HepG2 (cell line): ENCODE data around the gene HDLBP. TPM values are rescaled to one million over a fixed set of nuclear protein-coding genes. Genes with fewer than 3 reads are reported as not detected.

ENCODE experiments used
- AKAP8 ChIP-seq: sonication (generic); formaldehyde crosslinking; IDR thresholded peaks from 2 replicates; pipeline ENCODE4 v1.5.1; 2020; ENCODE audit warnings: mild to moderate bottlenecking, missing genetic modification reagents
- KAT7 ChIP-seq: IDR thresholded peaks from 2 replicates; pipeline ENCODE4 v1.6.1; 2018; ENCODE audit warnings: borderline replicate concordance, missing compliant biosample characterization
- KLF15 ChIP-seq: sonication (generic); formaldehyde crosslinking; IDR thresholded peaks from 2 replicates; pipeline ENCODE4 v1.8.1; 2023; ENCODE audit warnings: borderline replicate concordance, mild to moderate bottlenecking, inconsistent platforms, missing genetic modification reagents, mixed read lengths
- KMT2B ChIP-seq: IDR thresholded peaks from 2 replicates; pipeline ENCODE4 v1.6.1; 2016; ENCODE audit warnings: missing genetic modification reagents, missing compliant biosample characterization
- MAFG ChIP-seq: sonication (generic); formaldehyde crosslinking; IDR thresholded peaks from 2 replicates; pipeline ENCODE4 v1.5.1; 2020; ENCODE audit warnings: mild to moderate bottlenecking, missing genetic modification reagents
- MEF2D ChIP-seq: sonication (generic); formaldehyde crosslinking; IDR thresholded peaks from 2 replicates; pipeline ENCODE4 v1.5.1; 2020; ENCODE audit warnings: mild to moderate bottlenecking, missing genetic modification reagents
- NFATC3 ChIP-seq: sonication (generic); formaldehyde crosslinking; IDR thresholded peaks from 2 replicates; pipeline ENCODE4 v1.5.1; 2020; ENCODE audit warnings: mild to moderate bottlenecking, missing genetic modification reagents
- POLR2AphosphoS5 ChIP-seq: IDR thresholded peaks from 2 replicates; pipeline ENCODE4 v1.6.1; 2012; ENCODE audit warnings: low read depth, low read length
- RAD21 ChIP-seq: fragments of 450-650 bp; formaldehyde crosslinking; IDR thresholded peaks from 2 replicates; pipeline ENCODE4 v1.5.0; 2020; ENCODE audit warnings: mild to moderate bottlenecking
- RFX5 ChIP-seq: IDR thresholded peaks from 2 replicates; pipeline ENCODE4 v1.6.1; 2011; ENCODE audit warnings: low read depth, low read length, improper control_type of control experiment
- SAP130 ChIP-seq: IDR thresholded peaks from 2 replicates; pipeline ENCODE4 v1.6.1; 2016; ENCODE audit warnings: low read depth
- ZBTB20 ChIP-seq: sonication (generic); formaldehyde crosslinking; IDR thresholded peaks from 2 replicates; pipeline ENCODE4 v1.8.1; 2023; ENCODE audit warnings: missing genetic modification reagents, low read depth, mild to moderate bottlenecking, borderline replicate concordance
- ZNF101 ChIP-seq: sonication (generic); formaldehyde crosslinking; IDR thresholded peaks from 2 replicates; pipeline ENCODE4 v1.4.0; 2020; ENCODE audit warnings: mild to moderate bottlenecking, low read depth, missing genetic modification reagents, borderline replicate concordance
- ZNF20 ChIP-seq: sonication (generic); formaldehyde crosslinking; IDR thresholded peaks from 2 replicates; pipeline ENCODE4 v1.4.0; 2020; ENCODE audit warnings: mild to moderate bottlenecking, moderate library complexity, missing genetic modification reagents
- ZNF343 ChIP-seq: sonication (generic); formaldehyde crosslinking; IDR thresholded peaks from 2 replicates; pipeline ENCODE4 v1.4.0; 2020; ENCODE audit warnings: mild to moderate bottlenecking, missing genetic modification reagents
- ZNF543 ChIP-seq: sonication (generic); formaldehyde crosslinking; IDR thresholded peaks from 2 replicates; pipeline ENCODE4 v1.4.0; 2020; ENCODE audit warnings: mild to moderate bottlenecking, missing genetic modification reagents
- ZNF546 ChIP-seq: sonication (generic); formaldehyde crosslinking; conservative IDR thresholded peaks from 2 replicates; pipeline ENCODE4 v1.8.1; 2023; ENCODE audit warnings: mild to moderate bottlenecking, missing genetic modification reagents
- ZNF670 ChIP-seq: sonication (generic); formaldehyde crosslinking; IDR thresholded peaks from 2 replicates; pipeline ENCODE4 v1.8.0; 2022; ENCODE audit warnings: mild to moderate bottlenecking, missing genetic modification reagents, borderline replicate concordance
- ZNF720 ChIP-seq: sonication (generic); formaldehyde crosslinking; IDR thresholded peaks from 2 replicates; pipeline ENCODE4 v1.4.0; 2020; ENCODE audit warnings: missing genetic modification reagents
- ZNF768 ChIP-seq: sonication (generic); formaldehyde crosslinking; IDR thresholded peaks from 2 replicates; pipeline ENCODE4 v1.4.0; 2020; ENCODE audit warnings: missing genetic modification reagents
- ZSCAN20 ChIP-seq: sonication (generic); formaldehyde crosslinking; IDR thresholded peaks from 2 replicates; pipeline ENCODE4 v1.4.0; 2020; ENCODE audit warnings: missing genetic modification reagents, mild to moderate bottlenecking, borderline replicate concordance
- ZZZ3 ChIP-seq: sonication (generic); formaldehyde crosslinking; IDR thresholded peaks from 2 replicates; pipeline ENCODE4 v1.4.0; 2020; ENCODE audit warnings: missing genetic modification reagents, mild to moderate bottlenecking, borderline replicate concordance
- polyA plus RNA-seq, 8 experiments: library from polyadenylated mRNA; depleted of rRNA in 3 of 8; stranded (reverse) in 7 of 8; unstranded in 1 of 8; fragments of >200 nt; fragmentation: Illumina TruSeq in 4 of 8; extraction: Trizol in 4 of 8; gene quantifications; 2 replicates each; pipeline versions ENCODE4 v1.2.1 to v1.2.3, GENCODE V29; 2011 to 2016; ENCODE audit warnings: low read depth in 4 of 8, missing spikeins in 1 of 8, mixed read lengths in 1 of 8; ENCODE audit not compliant: insufficient read depth in 1 of 8
- total RNA-seq, 5 experiments: library from RNA; depleted of rRNA; stranded (reverse); fragments of >200 nt; fragmentation: Illumina TruSeq; extraction: Trizol; gene quantifications; 2 replicates each; pipeline ENCODE4 v1.2.3, GENCODE V29; 2016; ENCODE audit warnings: low read depth in 1 of 5
- TF ChIP-seq, protein P1 (sequence below): IDR thresholded peaks from 2 replicates; pipeline ENCODE4 v1.6.1; 2016; ENCODE audit warnings: control low read depth
- TF ChIP-seq, protein P2 (sequence below): sonication (generic); formaldehyde crosslinking; IDR thresholded peaks from 2 replicates; pipeline ENCODE4 v1.5.0; 2020; ENCODE audit warnings: mild to moderate bottlenecking, missing genetic modification reagents, borderline replicate concordance

The HDLBP gene
- total and polyA plus RNA-seq, 2 of the 13 experiments (the other 11 are each of a cell fraction or from before 2014, with no cell fraction given) = 464 to 707 TPM

DNA sequence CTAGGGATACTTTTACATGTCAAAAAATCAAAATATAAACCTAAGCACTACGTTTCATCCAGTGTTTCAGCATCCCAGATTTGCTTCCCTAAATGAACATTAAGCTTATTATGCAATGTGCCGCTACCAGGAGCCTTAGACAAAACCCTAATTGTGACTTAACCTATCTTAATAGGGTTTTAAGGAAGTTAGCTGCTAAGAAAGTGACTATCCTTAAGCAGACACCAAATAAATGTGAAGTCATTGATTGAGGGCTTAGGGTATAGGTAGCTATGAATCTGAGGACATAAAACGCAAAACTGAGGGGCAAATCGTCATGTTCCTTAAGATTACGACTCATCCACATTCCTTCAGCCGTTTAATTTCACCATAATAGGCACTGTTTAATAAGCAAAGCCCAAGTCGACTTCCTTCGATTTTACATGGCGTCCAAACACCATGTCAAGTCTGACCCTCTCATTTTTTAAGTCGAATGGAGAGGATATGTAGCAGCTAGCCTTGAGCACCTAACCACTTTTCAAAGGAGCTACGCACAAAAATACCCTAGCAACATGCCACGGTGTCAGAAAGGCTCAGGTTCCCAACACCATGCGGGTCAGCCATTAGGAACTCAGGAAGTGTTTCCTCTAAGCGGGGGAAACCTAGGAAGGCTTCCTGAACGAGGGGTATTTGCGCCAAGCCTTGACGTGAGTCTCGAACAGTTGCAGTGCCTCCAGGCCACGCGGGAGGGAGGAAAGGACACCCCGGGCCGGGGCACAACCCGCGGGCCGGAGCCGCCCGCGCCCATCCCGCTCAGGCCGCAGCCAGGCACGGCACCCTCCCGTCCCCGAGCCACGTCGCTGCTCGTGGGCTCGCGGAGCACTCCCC is 1.0 kb downstream of the HDLBP start (continued):
- TF ChIP-seq POLR2AphosphoS5 (peak; percentile 56), MEF2D (CRISPR knock-in tag) (no peak), RFX5 (peak; percentile 27; the same call in 1 of the 2 replicates), KAT7 (CRISPR knock-in tag) (peak; percentile 89; the same call in 1 of the 2 replicates), ZNF546 (no peak; the same call in 1 of the 2 replicates), KLF15 (CRISPR knock-in tag) (no peak), ZNF720 (CRISPR knock-in tag) (no peak), ZNF768 (peak; percentile 74; the same call in 1 of the 2 replicates), ZNF343 (CRISPR knock-in tag) (no peak), NFATC3 (CRISPR knock-in tag) (no peak), SAP130 (no peak), AKAP8 (CRISPR knock-in tag) (peak; percentile 97), ZNF101 (no peak), ZSCAN20 (no peak), MAFG (CRISPR knock-in tag) (no peak), ZNF20 (no peak), RAD21 (CRISPR knock-in tag) (peak; percentile 76), ZNF543 (CRISPR knock-in tag) (no peak), ZBTB20 (no peak; the same call in 1 of the 2 replicates), KMT2B (no peak), ZZZ3 (CRISPR knock-in tag) (no peak), ZNF670 (CRISPR knock-in tag) (no peak)
- TF ChIP-seq, protein P1, sequence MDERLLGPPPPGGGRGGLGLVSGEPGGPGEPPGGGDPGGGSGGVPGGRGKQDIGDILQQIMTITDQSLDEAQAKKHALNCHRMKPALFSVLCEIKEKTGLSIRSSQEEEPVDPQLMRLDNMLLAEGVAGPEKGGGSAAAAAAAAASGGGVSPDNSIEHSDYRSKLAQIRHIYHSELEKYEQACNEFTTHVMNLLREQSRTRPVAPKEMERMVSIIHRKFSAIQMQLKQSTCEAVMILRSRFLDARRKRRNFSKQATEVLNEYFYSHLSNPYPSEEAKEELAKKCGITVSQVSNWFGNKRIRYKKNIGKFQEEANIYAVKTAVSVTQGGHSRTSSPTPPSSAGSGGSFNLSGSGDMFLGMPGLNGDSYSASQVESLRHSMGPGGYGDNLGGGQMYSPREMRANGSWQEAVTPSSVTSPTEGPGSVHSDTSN = no peak
- TF ChIP-seq, protein P2, sequence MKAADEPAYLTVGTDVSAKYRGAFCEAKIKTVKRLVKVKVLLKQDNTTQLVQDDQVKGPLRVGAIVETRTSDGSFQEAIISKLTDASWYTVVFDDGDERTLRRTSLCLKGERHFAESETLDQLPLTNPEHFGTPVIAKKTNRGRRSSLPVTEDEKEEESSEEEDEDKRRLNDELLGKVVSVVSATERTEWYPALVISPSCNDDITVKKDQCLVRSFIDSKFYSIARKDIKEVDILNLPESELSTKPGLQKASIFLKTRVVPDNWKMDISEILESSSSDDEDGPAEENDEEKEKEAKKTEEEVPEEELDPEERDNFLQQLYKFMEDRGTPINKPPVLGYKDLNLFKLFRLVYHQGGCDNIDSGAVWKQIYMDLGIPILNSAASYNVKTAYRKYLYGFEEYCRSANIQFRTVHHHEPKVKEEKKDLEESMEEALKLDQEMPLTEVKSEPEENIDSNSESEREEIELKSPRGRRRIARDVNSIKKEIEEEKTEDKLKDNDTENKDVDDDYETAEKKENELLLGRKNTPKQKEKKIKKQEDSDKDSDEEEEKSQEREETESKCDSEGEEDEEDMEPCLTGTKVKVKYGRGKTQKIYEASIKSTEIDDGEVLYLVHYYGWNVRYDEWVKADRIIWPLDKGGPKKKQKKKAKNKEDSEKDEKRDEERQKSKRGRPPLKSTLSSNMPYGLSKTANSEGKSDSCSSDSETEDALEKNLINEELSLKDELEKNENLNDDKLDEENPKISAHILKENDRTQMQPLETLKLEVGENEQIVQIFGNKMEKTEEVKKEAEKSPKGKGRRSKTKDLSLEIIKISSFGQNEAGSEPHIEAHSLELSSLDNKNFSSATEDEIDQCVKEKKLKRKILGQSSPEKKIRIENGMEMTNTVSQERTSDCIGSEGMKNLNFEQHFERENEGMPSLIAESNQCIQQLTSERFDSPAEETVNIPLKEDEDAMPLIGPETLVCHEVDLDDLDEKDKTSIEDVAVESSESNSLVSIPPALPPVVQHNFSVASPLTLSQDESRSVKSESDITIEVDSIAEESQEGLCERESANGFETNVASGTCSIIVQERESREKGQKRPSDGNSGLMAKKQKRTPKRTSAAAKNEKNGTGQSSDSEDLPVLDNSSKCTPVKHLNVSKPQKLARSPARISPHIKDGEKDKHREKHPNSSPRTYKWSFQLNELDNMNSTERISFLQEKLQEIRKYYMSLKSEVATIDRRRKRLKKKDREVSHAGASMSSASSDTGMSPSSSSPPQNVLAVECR = no peak; the same call in 1 of the 2 replicates
